Pancreas (tissue), 10 donors: ENCODE results near the gene PIP4K2C. TPM values are rescaled to one million over a fixed set of nuclear protein-coding genes. Genes with fewer than 3 reads are reported as not detected.
"Not testable (repeated sequence)": the region's sequence is repeated elsewhere in the genome, so short reads cannot be mapped to it uniquely, and the experiment has no call there.

Source experiments
- ATAC-seq, 4 donors: fragments of 200-7000 bp; cut with Tn5 transposase; one replicate each; pipeline versions ENCODE4 v1.8.0 to v1.9.1; 2020; ENCODE audit warnings: mild to moderate bottlenecking in 4 of 4, moderate library complexity in 4 of 4
- DNase-seq, 6 donors: peaks; one replicate each; pipeline ENCODE4 v3.0.0-alpha.2; 2020
- FAIRE-seq: peaks from 2 replicates; lab custom pipeline; 2012; peaks lifted over from hg19 to GRCh38; lab: Jason Lieb, UNC
- H3K27ac ChIP-seq, 4 donors: fragments of 200-600 bp; sonication (generic); 1 replicate in 3 of 4; 2 replicates in 1 of 4; pipeline versions ENCODE4 v1.5.0 to v1.8.0; 2020
- H3K27me3 ChIP-seq, 4 donors: fragments of 200-600 bp; one replicate each; pipeline ENCODE4 v1.8.0; 2021
- H3K36me3 ChIP-seq, 3 donors: fragments of 200-600 bp; sonication (generic) in 1 of 3; one replicate each; pipeline versions ENCODE4 v1.5.0 to v1.8.0; 2020 to 2021
- H3K4me1 ChIP-seq, 3 donors: fragments of 200-600 bp; one replicate each; pipeline ENCODE4 v1.8.0; 2021
- H3K4me3 ChIP-seq, 4 donors: fragments of 200-600 bp; sonication (generic) in 2 of 4; one replicate each; pipeline versions ENCODE4 v1.5.0 to v1.8.0; 2020 to 2021
- H3K9me3 ChIP-seq, 4 donors: fragments of 200-600 bp; one replicate each; pipeline ENCODE4 v1.8.0; 2021
- WGBS, 2 donors: extraction: QIAGEN DNeasy Blood & Tissue Kit; methylation state at CpG; one replicate each; pipeline ENCODE4 v1.1.7; 2013; 5-methylcytosine and 5-hydroxymethylcytosine counted together
- intact Hi-C, 3 donors: fragments of 100-400 bp; cut with DNase I; formaldehyde crosslinking; loops; one replicate each; pipeline versions ENCODE4 v1.11.1 to v1.14.2; 2022
- polyA plus RNA-seq, 2 donors: library from polyadenylated mRNA; stranded (reverse); fragments of 200-250 nt; gene quantifications; one replicate each; pipeline ENCODE4 v1.2.3, GENCODE V29; 2013
- total RNA-seq, 6 donors: library from RNA; stranded (reverse); fragmentation: NEBNext Ultra II Directional in 4 of 6; extraction: Animal tissue kit (Norgen Biotek cat#: 25700) in 4 of 6; gene quantifications; one replicate each; pipeline versions ENCODE4 v1.2.1 to v1.2.4, GENCODE V29; 2021 to 2023
- TF ChIP-seq, protein P1 (sequence below), 4 donors: fragments of 200-600 bp; sonication (generic) in 3 of 4; IDR thresholded peaks; one replicate each; pipeline versions ENCODE4 v1.5.0 to v1.8.0; 2021; ENCODE audit warnings: antibody characterized with exemption in 4 of 4
- donor health status: healthy with polysubstance abuse.
- donor health status: DM: no; HTN: no; CAD: no; lungs with moderate emphysema.
- donor health status: DM: no; HTN: no; CAD: no.
- donor health status: control.
- donor health status: control.
- donor health status: Bipolar disorder and iron deficiency.
- donor health status: DM: yes; HTN: yes; CAD: no.
- donor health status: DM: no; HTN: no; CAD: no.
- donor health status: DM: no; HTN: no; CAD: no.
- donor health status: DM: yes; HTN: yes; CAD: no.

The PIP4K2C gene
- total and polyA plus RNA-seq, 8 donors, result 5.3 to 17.0 (median 15.4) TPM

DNA sequence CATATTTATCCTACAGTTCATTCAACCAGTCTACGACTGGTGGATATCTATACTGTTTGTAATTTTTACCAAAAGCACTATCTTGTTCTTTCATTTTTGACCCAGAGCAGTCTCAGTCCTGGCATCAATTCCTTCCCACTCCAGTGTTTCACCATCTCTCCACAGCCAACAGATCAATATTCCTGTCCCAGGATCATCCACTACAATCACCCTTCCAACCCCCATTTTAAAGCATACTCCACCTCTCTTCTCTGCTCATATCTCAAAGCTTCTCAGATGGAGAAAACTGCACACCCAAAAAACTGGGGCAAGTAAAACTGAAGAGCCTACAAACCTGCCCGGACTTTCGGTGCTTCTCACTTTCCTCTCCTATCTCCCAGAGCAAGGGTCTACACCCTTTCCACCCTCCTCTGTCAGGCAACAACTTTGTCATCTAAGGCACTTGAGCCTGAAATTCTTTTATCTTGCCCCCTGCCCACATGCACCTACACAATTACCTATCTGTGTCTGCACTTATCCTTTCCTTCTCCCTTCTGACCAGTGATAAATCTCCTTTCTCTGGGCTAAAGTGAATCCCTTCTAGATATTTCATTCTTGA is 4.1 kb upstream of the PIP4K2C start:
- H3K4me1 ChIP-seq, result peaks cover under 1 to 3% (median 1%) of the 10 kb centered on the region in 3 donors
- intact Hi-C loops, result no loop called here
- no peaks in the 10 kb centered on the region for H3K9me3 ChIP-seq
- FAIRE-seq (no peak), ATAC-seq (no peak), DNase-seq (no peak)
- 67 to 70% methylated on average over 3 of the region's 3 CpGs for WGBS, 2 donors
- no peak overlapping the region for H3K4me3 ChIP-seq
- TF ChIP-seq, protein P1, sequence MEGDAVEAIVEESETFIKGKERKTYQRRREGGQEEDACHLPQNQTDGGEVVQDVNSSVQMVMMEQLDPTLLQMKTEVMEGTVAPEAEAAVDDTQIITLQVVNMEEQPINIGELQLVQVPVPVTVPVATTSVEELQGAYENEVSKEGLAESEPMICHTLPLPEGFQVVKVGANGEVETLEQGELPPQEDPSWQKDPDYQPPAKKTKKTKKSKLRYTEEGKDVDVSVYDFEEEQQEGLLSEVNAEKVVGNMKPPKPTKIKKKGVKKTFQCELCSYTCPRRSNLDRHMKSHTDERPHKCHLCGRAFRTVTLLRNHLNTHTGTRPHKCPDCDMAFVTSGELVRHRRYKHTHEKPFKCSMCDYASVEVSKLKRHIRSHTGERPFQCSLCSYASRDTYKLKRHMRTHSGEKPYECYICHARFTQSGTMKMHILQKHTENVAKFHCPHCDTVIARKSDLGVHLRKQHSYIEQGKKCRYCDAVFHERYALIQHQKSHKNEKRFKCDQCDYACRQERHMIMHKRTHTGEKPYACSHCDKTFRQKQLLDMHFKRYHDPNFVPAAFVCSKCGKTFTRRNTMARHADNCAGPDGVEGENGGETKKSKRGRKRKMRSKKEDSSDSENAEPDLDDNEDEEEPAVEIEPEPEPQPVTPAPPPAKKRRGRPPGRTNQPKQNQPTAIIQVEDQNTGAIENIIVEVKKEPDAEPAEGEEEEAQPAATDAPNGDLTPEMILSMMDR (IDR thresholded peaks at IDR 0.05), result no peak
- no peaks in the 10 kb centered on the region for H3K36me3 ChIP-seq
- no peaks in the 10 kb centered on the region for H3K27me3 ChIP-seq
- H3K27ac ChIP-seq, result no peak overlapping the region

DNA sequence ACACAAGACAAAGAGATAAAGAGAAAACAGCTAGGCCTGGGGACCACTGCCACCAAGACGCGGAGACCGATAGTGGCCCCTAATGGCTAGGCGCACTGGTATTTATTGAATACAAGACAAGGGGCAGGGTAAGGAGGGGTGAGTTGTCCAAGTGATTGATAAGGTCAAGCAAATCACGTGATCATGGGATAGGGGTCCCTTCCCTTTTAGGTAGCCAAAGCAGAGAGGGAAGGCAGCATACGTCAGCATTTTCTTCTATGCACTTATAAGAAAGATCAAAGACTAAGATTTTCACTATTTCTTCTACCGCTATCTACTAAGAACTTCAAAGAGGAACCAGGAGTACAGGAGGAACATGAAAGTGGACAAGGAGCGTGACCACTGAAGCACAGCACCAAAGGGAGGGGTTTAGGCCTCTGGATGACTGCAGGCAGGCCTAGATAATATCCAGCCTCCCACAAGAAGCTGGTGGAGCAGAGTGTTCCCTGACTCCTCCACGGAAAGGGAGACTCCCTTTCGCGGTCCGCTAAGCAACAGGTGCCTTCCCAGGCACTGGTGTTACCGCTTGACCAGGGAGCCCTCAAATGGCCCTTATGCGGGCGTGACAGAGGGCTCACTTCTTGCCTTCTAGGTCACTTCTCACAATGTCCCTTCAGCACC is 1.9 kb upstream of the PIP4K2C start:
- intact Hi-C loops, H3K36me3 ChIP-seq, H3K4me3 ChIP-seq, ATAC-seq, H3K27ac ChIP-seq, H3K9me3 ChIP-seq, DNase-seq, H3K27me3 ChIP-seq, FAIRE-seq: not testable (repeated sequence)
- H3K4me1 ChIP-seq, result peaks cover 3 to 10% (median 6%) of the 10 kb centered on the region in 3 donors
- WGBS, 2 donors, result 84 to 88% methylated on average over 15 of the region's 15 CpGs

DNA sequence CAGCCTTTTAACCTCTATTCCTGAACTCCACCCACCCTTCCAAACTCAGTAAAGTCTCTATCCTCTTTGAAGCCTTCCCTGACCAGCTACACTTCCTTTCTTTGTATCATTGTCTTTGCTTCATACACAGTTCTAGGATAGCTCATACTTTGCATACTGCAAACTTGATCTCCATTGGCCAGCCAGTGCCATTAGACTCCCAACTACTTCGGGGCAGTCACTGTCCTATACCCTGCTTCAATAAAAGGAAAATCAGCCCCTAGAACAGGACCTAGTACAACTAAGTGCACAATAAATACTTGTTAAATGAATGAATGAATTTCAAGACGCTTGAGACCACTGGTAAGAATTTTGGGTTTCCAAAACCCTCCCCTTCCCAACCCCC is 521 bp upstream of the PIP4K2C start:
- 5 to 13% methylated on average over 2 of the region's 2 CpGs for WGBS, 2 donors
- peaks cover 3 to 10% (median 6%) of the 10 kb centered on the region in 3 donors for H3K4me1 ChIP-seq
- TF ChIP-seq, protein P1 (IDR thresholded peaks at IDR 0.05), result no peak
- no peaks in the 10 kb centered on the region for H3K27me3 ChIP-seq
- FAIRE-seq (no peak), DNase-seq (no peak), ATAC-seq (peak in 1 of 4 donors; percentile 1)
- intact Hi-C loops, result no loop called here
- no peaks in the 10 kb centered on the region for H3K9me3 ChIP-seq
- H3K27ac ChIP-seq, result peak overlapping the region; percentile 45 to 75 (median 58)
- no peaks in the 10 kb centered on the region for H3K36me3 ChIP-seq
- peak overlapping the region; percentile 71 to 95 (median 91) for H3K4me3 ChIP-seq

DNA sequence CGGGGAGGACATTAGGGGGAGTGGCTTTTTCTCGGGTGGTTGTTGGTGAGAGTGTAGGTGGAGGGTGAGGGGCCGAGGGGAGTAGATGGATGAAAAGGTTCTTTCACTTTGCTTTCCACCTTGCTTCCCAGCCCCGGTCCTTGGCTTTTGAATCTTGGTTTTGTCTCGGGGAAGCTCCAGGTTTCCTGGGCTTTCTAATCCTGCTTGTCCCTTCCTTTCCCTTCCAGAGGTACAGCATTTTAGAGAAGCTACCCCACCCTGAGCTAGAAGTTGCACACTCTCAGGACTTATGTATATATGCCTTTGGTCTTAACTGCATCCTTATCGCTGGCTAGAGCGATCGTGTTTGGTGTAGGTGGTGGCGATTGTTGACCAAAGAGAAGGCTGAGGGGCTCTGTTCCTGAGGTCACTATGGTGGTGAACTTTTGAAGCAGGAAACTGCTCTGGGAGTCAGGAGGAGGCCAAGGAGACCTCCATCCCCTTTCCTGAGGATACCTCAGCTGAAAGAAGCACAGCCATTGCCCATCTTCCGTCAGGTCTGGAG is 862 bp downstream of the PIP4K2C start:
- FAIRE-seq (no peak), ATAC-seq (peak in 1 of 4 donors; percentile 57), DNase-seq (no peak)
- peak overlapping the region; percentile 71 to 95 (median 91) for H3K4me3 ChIP-seq
- no peak overlapping the region for H3K27ac ChIP-seq
- no peaks in the 10 kb centered on the region for H3K36me3 ChIP-seq
- intact Hi-C loops, result no loop called here
- 13 to 18% methylated on average over 10 of the region's 10 CpGs for WGBS, 2 donors
- H3K4me1 ChIP-seq, result peaks cover 3 to 10% (median 6%) of the 10 kb centered on the region in 3 donors
- H3K27me3 ChIP-seq, result no peaks in the 10 kb centered on the region
- TF ChIP-seq, protein P1 (IDR thresholded peaks at IDR 0.05), result no peak
- H3K9me3 ChIP-seq, result no peaks in the 10 kb centered on the region

DNA sequence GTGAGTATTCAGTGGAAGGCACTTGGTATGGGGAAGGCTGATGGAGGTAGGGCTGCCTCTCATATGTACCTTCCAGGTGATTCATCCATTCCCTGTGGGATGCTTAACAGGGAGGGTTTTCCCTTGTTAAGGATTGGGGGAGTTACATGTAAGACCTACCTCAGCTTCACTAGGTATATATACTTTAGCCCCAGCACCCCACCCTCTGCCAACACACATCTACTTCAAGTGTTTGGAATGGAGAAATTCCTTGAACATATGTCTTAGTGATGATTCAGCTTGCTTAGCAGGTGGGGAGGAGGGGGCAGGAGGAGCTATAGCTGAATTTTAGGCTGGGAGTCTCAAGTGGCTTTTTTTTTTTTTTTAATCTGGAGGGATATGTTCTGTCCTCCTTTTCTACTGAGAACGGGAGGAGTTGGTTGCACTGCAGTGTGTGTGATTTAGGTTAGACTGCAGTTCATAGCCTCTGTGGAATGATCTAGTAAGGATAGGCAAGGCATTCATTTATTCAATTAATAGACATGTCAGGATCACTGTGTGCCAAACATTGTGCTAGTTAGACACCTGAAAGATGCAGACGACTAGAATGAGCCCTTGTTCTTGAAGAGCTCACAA is 1.7 kb downstream of the PIP4K2C start:
- Histone ChIP-seq H3K27ac (no peak overlapping the region), H3K27me3 (no peaks in the 10 kb centered on the region), H3K9me3 (no peaks in the 10 kb centered on the region), H3K4me1 (peaks cover 3 to 10% (median 6%) of the 10 kb centered on the region in 3 donors), H3K4me3 (no peak overlapping the region), H3K36me3 (no peaks in the 10 kb centered on the region)
- intact Hi-C loops, result no loop called here
- no peak for DNase-seq
- 54 to 57% methylated on average over 2 of the region's 2 CpGs for WGBS, 2 donors
- no peak for FAIRE-seq
- no peak for ATAC-seq
- TF ChIP-seq, protein P1 (IDR thresholded peaks at IDR 0.05), result no peak
